Stimulated activated naive CD8-positive, alpha-beta T cell treated with anti-CD3 and anti-CD28 coated beads, Interleukin-15, Interleukin-2, amounts not matched to agents 100 ng/mL and 50 ng/mL, for 24 hours (primary cell): Measurements from ENCODE around the gene NEMP2.

Experiments
- H3K27ac Mint-ChIP-seq: one replicate; pipeline ENCODE4 v1.8.0; 2021; ENCODE audit warnings: mild to moderate bottlenecking, mixed read lengths
- H3K27me3 Mint-ChIP-seq: one replicate; pipeline ENCODE4 v1.8.0; 2021; ENCODE audit warnings: mixed read lengths
- H3K36me3 Mint-ChIP-seq: one replicate; pipeline ENCODE4 v1.8.0; 2021; ENCODE audit warnings: low read depth, mixed read lengths
- H3K4me1 Mint-ChIP-seq: one replicate; pipeline ENCODE4 v1.8.0; 2021; ENCODE audit warnings: low read depth, mixed read lengths
- H3K4me3 Mint-ChIP-seq: one replicate; pipeline ENCODE4 v1.8.0; 2021; ENCODE audit warnings: mild to moderate bottlenecking, mixed read lengths
- H3K9me3 Mint-ChIP-seq: one replicate; pipeline ENCODE4 v1.8.0; 2021; ENCODE audit warnings: mixed read lengths

NEMP2 gene

DNA sequence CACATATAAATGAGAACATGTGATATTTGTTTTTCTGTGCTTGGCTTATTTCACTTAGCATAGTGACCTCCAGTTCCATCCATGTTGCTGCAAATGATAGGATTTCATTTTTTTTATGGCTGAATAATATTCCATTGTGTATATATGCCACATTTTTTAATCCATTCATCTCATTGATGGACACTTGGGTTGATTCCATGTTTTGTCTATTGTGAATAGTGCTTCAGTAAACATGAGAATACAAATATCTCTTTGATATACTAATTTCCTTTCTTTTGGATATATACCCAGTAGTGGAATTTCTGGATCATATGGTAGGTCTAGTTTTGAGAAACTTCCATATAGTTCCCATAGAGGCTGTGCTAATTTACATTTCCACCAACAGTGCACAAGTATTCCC, 3.7 kb upstream of the NEMP2 start:
- Mint-ChIP-seq H3K27me3 (no peaks in the 10 kb centered on the region), H3K4me1 (peaks cover 25% of the 10 kb centered on the region), H3K4me3 (no peak overlapping the region), H3K9me3 (peaks cover 55% of the 10 kb centered on the region), H3K27ac (no peak overlapping the region), H3K36me3 (peaks cover 69% of the 10 kb centered on the region)

DNA sequence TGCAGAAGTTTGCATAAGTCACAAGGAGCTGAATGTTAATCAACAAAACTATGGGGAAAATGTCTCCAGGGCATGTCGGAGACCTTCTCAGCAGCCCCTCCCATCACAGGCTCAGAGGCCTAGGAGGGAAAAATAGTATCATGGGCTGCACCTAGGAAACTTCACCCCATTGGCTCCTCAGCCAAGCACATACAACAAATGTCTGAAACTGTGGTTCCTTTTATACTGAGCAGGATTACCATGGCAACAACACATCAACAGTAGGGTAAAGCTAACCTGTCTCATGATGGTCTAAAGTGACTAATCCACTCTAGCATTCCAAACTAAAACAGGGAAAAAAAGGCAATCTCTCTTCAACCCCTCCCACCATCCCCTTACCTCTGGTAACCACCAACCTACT, 3.2 kb upstream of the NEMP2 start:
- Mint-ChIP-seq H3K27ac (no peak overlapping the region), H3K4me3 (no peak overlapping the region), H3K9me3 (peaks cover 53% of the 10 kb centered on the region), H3K27me3 (no peaks in the 10 kb centered on the region), H3K4me1 (peaks cover 30% of the 10 kb centered on the region), H3K36me3 (peaks cover 67% of the 10 kb centered on the region)

DNA sequence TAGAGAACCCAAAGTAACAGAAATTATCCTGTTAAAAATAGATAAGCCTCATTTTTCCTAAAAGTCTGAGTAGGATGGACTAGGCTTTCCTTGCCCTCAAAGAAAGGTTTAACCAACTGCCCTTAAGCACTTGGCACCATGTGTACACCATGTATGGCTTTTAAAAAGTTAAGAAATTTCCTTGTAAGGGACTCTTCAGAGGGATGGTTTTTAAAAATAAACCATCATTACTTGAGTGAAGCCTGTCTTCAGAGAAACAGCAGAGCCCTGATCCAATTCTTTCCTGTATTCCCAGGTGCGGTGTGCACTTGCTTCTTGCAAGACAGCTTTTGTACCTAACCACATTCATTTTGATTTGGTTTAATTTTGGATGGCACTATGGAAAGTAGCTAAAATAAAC, 1.1 kb upstream of the NEMP2 start:
- peaks cover 52% of the 10 kb centered on the region for H3K4me1 Mint-ChIP-seq
- H3K27ac Mint-ChIP-seq: peak overlapping the region; percentile 59
- H3K27me3 Mint-ChIP-seq: no peaks in the 10 kb centered on the region
- H3K9me3 Mint-ChIP-seq: peaks cover 33% of the 10 kb centered on the region
- H3K36me3 Mint-ChIP-seq: peaks cover 45% of the 10 kb centered on the region
- peak overlapping the region; percentile 96 for H3K4me3 Mint-ChIP-seq

DNA sequence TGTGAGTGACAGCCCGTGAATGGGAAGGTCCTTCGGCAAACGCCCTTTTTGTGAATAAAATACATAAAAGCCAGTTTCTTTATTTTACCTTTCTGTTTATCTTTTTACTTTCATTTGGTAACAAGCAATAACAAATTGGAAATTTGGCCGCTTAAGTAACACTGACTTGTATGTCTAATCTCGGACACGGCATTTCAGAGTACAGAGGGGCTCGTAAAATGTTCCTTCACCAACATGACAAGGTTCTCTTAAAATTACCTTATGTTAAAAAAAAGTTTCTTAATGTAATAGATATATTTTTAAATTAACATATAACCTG, 558 bp upstream of the NEMP2 start:
- H3K27ac Mint-ChIP-seq: peak overlapping the region; percentile 89
- H3K9me3 Mint-ChIP-seq: peaks cover 28% of the 10 kb centered on the region
- H3K36me3 Mint-ChIP-seq: peaks cover 41% of the 10 kb centered on the region
- peaks cover 57% of the 10 kb centered on the region for H3K4me1 Mint-ChIP-seq
- H3K4me3 Mint-ChIP-seq: peak overlapping the region; percentile 96
- H3K27me3 Mint-ChIP-seq: no peaks in the 10 kb centered on the region

DNA sequence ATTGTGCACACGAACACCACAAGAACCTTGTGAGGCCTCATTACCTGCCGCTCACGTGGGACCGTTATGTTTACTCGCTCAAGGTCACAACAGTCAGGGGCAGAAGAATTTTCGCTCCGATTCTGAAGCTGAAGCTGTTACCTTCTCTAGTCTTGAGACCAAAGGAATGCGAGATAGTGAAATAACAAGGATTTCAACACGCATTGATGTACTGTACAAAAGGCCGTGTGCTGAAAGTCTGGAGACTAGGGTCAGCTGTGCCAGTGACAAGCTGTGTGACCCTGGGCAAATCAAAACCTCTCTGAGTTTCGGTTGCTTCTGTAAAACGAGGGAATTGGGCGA, 583 bp downstream of the NEMP2 start:
- H3K27ac Mint-ChIP-seq: peak overlapping the region; percentile 99
- peaks cover 32% of the 10 kb centered on the region for H3K36me3 Mint-ChIP-seq
- peaks cover 19% of the 10 kb centered on the region for H3K9me3 Mint-ChIP-seq
- peaks cover 68% of the 10 kb centered on the region for H3K4me1 Mint-ChIP-seq
- H3K27me3 Mint-ChIP-seq: no peaks in the 10 kb centered on the region
- H3K4me3 Mint-ChIP-seq: peak overlapping the region; percentile 96

DNA sequence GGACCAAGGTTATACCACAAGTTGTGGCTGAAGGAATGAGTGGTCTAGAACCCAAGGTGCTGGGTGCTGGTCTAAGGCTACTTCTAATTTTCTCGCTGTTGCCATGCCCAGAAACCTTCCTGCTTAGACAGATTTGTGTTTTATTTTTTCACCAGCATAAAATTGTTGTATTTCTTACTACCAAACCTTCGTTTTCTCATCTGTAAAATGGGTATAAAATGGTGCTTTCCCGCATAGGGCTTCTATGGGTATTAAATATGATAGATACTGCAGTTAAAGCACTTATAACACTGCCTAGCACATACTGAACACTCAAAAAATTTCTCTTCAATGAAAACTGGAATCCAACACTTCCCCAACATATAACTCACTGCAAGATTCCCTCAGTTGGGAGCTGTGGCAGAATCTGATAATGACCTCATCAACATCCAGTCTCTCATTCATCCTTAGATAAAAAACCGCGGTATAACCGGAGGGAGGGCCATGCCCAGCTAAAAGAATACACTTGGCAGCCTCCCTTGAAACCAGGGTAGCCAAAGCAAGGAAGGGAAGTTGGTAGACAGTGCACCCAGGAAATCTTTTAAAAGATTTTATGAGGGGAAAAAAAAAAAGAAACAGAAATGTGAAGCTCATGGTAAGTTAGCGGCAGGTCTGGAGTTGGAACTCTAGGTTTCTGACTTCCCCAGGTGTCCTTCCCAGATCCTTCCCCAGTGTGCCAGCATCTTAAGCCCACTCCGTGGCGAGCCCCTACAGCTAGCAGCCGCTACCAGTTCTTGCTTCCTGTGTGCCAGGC, 1.2 kb downstream of the NEMP2 start:
- Mint-ChIP-seq H3K36me3 (peaks cover 29% of the 10 kb centered on the region), H3K4me1 (peaks cover 73% of the 10 kb centered on the region), H3K27me3 (no peaks in the 10 kb centered on the region), H3K4me3 (peak overlapping the region; percentile 96), H3K9me3 (peaks cover 13% of the 10 kb centered on the region), H3K27ac (peak overlapping the region; percentile 99)

DNA sequence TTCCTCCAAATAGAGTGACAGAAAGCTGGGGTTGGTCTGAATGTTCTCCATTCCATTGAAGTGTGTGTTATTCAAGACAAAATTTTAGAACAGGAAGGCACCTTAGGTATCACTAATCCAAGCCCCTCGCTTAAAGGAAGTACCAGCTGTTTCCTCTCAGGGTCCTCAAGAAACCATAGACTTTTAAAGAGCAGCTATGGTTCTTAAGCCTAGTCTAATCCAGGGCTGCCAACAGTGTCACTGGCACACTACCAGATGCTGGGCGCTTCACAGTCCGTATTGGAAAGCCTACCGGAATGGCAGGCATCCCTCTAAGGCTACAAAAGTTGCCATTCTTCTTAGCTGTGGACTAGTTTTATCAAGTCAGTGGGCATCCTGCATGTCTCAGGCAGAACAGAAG, 1.9 kb downstream of the NEMP2 start:
- H3K4me1 Mint-ChIP-seq: peaks cover 72% of the 10 kb centered on the region
- peak overlapping the region; percentile 63 for H3K27ac Mint-ChIP-seq
- peak overlapping the region; percentile 96 for H3K4me3 Mint-ChIP-seq
- peaks cover 23% of the 10 kb centered on the region for H3K36me3 Mint-ChIP-seq
- H3K9me3 Mint-ChIP-seq: peaks cover 12% of the 10 kb centered on the region
- no peaks in the 10 kb centered on the region for H3K27me3 Mint-ChIP-seq

DNA sequence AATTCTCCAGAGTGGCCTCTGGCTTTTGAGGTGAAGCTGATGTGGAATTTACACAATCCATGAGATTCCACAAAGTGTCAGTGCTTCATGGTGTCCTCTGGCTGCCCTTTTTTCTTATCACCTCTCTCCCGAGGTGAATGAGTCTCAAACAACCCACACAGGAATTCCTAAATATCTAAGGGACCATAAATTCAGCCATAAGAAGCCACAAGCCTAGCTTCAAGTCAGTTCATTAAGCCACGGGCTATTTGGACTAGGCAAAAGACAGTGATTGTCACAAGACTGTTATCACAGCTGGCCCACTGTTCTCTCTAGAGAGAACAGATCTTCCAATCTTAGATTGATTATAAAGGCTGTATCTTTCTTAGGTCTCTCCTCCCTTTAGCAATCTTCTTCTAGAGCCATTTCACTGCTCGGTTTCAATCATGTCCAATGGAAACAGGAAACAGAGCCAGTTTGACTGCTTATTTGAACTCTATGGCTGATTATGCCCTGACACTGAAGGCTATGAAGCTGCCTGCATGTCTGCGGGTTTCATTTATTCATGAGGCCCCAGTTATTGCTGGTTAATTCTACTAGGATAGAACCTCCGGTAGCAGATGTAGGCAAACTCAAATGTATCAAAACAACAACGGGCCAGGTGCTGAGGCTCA, 4.1 kb downstream of the NEMP2 start:
- Mint-ChIP-seq H3K27ac (no peak overlapping the region), H3K27me3 (no peaks in the 10 kb centered on the region), H3K36me3 (peaks cover 7% of the 10 kb centered on the region), H3K4me3 (no peak overlapping the region), H3K9me3 (no peaks in the 10 kb centered on the region), H3K4me1 (peaks cover 67% of the 10 kb centered on the region)

DNA sequence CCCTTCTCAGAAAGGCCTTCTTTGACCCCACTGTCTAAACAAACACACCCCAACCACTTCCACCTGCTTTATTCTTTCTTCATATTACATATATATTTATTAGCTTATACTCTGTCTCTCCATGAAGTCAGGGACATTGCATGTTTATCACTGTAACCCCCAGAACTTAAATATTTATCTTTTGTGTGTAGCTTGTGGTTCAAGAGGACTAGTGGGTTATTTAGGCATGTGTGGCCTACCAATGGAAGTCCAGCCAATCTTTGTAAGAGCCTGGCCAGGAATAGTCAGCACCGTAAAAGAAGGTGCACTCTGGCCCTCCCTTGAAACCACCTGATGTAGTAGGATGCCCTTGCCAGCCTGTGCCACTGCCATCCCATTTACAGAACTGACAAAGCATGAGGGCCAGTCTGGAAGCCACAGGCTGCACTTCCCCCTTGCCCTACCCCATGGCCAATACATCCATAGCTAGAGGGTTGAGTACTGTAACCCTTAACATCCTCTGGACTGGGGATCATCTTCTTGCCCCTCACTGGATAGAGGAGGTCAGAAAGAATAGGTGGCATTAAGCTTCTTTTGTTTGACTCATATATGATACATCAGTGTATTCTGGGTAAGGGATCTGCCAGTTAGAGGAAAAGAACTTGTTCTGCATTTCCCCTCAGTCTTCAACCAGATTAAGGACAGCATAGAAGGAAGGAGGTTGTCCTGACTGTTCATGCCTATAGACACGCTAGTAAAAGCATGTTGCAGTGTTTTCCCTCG, 4.9 kb downstream of the NEMP2 start:
- H3K9me3 Mint-ChIP-seq: no peaks in the 10 kb centered on the region
- H3K4me3 Mint-ChIP-seq: peak overlapping the region; percentile 3
- H3K27ac Mint-ChIP-seq: no peak overlapping the region
- H3K27me3 Mint-ChIP-seq: no peaks in the 10 kb centered on the region
- H3K36me3 Mint-ChIP-seq: peaks cover 7% of the 10 kb centered on the region
- peaks cover 67% of the 10 kb centered on the region for H3K4me1 Mint-ChIP-seq

DNA sequence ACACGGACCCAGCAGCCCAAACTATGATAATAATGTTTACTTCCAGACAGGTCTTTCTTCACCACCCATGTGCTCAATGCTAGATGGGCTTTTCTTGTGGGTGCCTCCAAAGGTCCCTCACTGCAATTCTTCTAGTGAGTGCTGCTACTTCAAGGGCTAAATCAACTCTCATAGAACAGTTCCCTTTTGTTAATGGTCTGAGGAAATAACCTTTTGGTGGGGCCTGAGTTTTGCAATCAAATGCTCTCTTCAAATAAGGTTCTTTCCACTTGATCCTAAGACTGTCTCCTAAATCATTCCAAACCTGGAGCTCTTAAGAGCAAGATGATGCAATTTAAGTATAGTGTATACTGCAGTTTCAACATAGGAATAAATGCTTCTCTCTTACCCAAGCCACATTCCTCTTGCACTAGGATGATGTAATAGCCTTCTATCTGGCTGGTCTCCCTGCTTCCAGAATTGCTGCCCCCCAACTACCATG, 6.0 kb downstream of the NEMP2 start:
- Mint-ChIP-seq H3K4me3 (no peak overlapping the region), H3K36me3 (peaks cover 16% of the 10 kb centered on the region), H3K27ac (no peak overlapping the region), H3K27me3 (no peaks in the 10 kb centered on the region), H3K9me3 (no peaks in the 10 kb centered on the region), H3K4me1 (peaks cover 64% of the 10 kb centered on the region)

DNA sequence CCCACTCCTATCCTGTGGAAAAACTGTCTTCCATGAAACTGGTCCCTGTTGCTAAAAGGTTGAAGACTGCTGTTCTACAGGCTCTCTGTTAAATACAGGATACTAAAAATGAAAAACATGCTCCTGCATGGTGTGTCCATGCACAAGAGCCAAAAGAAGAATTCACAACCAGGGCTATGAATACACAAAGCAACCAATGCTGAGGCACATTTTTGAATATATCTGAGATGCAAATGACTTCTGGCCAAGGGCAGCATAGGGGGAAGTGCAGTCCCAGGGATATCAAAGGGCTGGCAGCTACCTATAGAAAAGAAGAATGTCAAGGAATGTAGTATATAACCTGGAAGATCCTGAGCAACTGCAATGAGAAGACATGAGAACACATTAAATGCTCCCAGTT, 6.6 kb downstream of the NEMP2 start:
- Mint-ChIP-seq H3K9me3 (no peaks in the 10 kb centered on the region), H3K4me1 (peaks cover 57% of the 10 kb centered on the region), H3K27me3 (no peaks in the 10 kb centered on the region), H3K4me3 (no peak overlapping the region), H3K36me3 (peaks cover 19% of the 10 kb centered on the region), H3K27ac (no peak overlapping the region)

DNA sequence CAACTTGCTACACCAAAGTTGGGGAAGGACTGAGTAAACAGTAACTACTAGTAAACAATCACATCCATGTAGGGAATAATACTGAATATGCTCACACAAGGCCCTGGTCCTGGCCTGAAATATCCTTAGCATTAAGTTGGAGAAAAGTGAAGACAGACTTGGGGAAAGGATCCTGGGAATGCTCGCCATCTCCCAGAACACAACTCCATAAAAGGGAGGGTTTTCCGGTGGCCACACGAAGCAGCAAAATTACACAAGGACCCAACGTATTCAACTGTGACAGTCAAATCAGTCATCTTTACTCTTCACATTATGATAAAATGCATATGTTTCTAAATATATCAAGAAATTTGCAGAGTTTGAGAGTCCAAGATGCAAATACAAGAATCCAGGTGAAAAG, 7.3 kb downstream of the NEMP2 start:
- Mint-ChIP-seq H3K4me3 (no peak overlapping the region), H3K4me1 (peaks cover 50% of the 10 kb centered on the region), H3K36me3 (peaks cover 25% of the 10 kb centered on the region), H3K27me3 (no peaks in the 10 kb centered on the region), H3K9me3 (no peaks in the 10 kb centered on the region), H3K27ac (no peak overlapping the region)

DNA sequence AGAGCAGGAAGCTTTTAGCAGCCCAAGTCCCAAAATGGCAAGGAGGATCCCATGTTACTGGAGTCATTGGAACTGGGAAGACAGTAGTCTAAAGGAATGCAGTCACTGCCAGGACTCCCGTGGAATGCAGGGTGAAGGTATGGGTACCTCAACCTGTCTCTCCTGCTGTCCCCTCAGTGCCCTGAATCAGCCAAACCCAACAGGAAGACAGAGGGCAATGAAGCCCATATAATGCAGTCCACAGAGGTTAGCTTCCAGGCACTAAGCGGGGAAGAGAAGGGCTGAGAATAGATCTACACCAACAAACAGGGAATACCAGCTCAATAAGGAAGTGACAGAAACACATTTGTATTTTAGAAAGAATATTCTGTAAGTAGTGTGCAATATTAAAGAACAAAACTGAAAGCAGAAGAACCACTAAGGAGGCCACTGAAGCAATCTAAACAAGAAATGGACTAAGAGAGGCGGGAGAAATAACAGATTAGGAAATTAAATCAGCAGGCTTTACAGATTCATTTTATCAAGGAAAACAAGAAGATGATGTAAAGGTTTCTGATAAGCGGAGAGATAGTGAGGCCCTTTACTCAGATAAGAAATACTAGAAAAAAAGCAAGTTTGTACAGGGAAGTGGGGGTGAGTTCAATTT, 8.3 kb downstream of the NEMP2 start:
- H3K4me1 Mint-ChIP-seq: peaks cover 47% of the 10 kb centered on the region
- peaks cover 31% of the 10 kb centered on the region for H3K36me3 Mint-ChIP-seq
- no peaks in the 10 kb centered on the region for H3K9me3 Mint-ChIP-seq
- H3K27me3 Mint-ChIP-seq: no peaks in the 10 kb centered on the region
- no peak overlapping the region for H3K27ac Mint-ChIP-seq
- H3K4me3 Mint-ChIP-seq: no peak overlapping the region

DNA sequence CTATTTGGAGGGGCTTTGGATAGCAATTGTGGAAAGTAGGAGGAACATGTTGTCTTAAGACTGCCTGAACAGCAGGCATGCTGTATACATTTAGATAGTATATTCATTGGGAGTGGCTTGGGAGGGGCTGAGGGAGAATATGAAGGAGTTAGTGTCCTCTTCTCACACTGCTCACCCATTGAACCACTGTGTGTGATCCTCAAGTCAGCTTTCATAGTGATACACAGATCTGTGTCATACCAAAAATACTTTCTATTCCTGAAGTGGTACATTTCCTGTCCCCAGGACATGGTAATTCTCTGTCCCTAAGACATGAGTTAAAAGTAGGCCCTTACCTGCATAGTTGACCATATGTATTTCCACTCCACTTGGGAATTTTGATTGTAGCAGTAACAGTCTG, 9.6 kb downstream of the NEMP2 start:
- Mint-ChIP-seq H3K4me1 (peaks cover 47% of the 10 kb centered on the region), H3K27ac (no peak overlapping the region), H3K9me3 (no peaks in the 10 kb centered on the region), H3K27me3 (no peaks in the 10 kb centered on the region), H3K36me3 (peaks cover 31% of the 10 kb centered on the region), H3K4me3 (no peak overlapping the region)
